ENCODE data around the gene TTC23L.
"Not testable (repeated sequence)": the region's sequence is repeated elsewhere in the genome, so short reads cannot be mapped to it uniquely, and the experiment has no call there.

The TTC23L gene, protein sequence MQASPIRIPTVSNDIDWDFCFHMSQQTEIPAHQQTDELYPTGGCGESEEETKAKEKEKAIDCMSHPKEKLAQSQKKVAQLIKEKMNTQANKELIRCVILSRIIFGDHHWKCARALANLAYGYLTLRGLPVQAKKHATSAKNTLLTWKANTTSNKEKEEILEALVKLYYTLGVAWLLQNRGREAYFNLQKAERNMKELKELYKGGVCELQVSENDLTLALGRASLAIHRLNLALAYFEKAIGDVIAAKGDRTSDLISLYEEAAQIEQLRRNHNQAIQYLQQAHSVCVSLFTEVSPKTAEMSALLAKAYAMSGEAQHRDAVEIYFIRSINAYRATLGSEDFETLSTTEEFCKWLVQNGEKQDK

DNA sequence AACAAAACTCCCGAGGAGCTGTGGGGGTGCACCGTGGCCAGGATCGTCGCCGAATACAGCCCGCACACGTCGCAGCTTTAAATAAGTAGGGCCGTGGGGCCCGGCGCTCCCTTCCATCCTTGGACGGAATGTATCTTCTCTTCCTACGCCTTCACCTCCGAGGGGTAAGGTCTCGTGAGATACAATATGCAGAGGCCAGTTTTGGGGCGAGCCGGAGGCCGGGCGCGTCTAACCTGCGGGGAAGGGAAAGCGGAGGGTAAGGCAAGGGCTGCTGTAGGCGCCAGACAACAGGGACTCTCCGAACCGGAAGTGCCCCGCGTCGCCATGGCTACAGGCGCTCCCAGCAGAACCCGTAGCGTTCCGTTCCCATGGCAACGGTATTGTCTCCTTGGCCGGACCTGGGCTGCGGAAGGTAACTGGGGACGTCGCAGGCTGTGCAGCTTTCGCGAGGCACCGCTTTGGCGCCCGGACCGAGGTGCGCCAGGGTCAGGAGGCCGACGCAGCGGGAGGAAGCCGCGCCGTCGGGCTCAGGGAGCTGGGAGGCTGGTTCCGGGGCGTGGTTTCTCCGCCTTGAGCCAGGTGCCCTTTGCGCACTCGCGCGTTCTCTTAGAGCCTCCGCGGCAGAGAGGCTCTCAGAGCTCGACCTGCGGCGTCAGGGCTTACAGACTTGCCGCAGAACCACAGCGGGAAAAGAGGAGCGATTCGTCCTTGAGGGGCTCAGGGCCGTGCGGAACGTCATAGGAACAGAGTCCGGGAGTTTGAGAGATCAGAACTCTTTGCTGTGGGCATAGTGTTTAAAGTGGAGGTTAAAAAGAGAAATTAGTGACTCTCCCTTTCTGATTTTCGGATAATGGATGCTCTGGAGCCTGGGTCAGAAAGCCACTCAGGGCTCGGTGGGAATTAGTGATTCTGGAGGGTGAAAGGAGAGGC is at the start of gene TTC23L:
TSS of gene TTC23L (plus strand) at position 380 of the 930 bp plus-strand sequence. CDS start 1,508 bp downstream, outside the sequence.
- DNase-seq (ENCODE audit: low read depth in 2 of 2), result peak; percentile 79 to 80

DNA sequence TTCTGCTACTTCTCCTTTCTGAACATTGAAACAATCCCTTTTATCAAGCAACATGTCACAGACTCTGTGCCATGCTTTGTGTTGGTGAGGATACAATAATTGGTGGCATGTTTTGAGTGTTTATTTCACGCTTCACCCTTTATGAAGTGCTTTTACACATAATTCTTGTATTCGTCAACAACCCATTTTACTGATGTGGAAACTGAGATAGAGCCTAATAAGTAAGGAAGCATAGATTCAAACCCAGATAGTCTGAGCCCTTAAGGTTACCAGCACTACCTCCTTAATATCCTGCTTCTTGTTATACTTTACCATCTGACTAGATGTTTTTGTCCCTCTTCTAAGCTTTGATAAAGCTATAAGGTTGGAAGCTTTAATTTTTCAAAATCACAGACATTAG is 49.3 kb upstream of the TTC23L start:
- DNase-seq (ENCODE audit: low read depth in 2 of 2), result no peak

DNA sequence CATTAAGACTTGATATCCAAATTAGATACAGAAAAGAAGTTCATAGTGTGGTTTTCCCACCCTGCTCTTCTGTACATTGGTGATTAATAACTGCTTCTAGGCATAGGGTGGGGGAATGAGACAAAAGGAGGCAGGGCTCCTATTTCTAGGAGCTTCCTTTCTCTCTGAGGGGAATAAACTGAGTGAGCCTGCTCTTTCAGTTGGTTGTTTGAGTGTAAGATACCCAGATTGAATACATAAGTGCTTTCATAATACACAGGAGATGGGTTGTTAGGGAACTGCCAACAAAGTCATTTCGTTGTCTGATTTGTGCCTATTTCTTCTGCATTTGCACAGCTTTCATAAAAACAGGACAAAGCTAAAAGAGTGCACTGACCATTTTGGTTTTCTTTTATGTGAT is 48.9 kb upstream of the TTC23L start:
- DNase-seq (ENCODE audit: low read depth in 2 of 2), result no peak

DNA sequence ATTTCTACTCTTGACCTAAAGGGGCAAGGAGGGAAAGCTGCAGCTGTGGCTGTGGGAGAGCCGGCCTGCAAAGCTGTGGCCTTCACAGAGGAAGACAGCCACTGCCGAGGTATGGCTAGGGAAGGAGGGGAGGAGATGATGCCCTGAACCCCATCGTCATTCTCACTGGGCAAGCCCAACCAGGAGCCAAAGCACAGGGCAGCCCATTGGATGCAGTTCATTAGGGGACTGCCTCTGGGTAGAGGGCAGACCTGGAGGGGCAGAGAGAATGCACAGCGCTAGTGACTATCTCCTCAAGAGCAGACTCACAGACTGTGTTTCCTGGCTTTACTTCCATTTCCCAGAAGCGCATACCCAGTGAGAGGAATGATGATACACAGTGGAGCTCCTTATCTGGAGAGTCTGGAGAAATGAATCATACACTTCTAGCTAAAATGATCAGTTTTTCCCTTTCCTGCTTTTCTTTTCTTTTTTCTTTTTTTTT is 47.2 kb upstream of the TTC23L start:
- no peak for DNase-seq (ENCODE audit: low read depth in 2 of 2)

DNA sequence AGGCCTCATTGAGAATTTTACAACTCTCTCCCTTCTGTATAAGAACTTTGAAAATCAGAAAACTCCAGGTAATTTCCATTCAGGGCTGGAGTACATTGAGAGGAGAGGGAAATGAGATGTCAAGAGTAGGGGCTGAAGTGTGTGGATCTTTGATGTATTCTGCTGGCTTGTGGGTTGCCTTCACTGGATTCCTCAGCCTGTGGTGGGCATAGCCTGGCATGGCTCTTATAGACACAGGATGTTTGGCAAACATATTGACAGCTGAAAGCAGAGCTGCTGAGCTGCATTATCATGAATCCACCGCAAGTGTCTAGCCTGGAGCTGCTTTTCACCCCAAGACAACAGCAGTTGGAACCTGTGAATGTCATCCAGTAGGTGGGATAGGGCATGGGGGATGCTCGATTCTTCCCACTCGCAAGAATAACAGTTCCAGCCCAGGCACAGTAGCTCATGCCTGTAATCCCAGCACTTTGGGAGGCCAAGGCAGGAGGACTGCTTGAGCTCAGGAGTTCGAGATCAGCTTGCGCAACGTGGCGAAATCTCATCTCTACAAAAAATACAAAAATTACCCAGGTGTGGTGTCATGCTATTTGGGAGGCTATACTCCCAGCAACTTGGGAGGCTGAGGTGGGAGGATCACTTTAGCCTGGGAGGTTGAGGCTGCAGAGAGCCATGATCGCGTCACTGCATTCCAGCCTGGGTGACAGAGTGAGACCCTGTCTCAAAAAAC is 36.0 kb upstream of the TTC23L start:
- no peak for DNase-seq (ENCODE audit: low read depth in 2 of 2)

DNA sequence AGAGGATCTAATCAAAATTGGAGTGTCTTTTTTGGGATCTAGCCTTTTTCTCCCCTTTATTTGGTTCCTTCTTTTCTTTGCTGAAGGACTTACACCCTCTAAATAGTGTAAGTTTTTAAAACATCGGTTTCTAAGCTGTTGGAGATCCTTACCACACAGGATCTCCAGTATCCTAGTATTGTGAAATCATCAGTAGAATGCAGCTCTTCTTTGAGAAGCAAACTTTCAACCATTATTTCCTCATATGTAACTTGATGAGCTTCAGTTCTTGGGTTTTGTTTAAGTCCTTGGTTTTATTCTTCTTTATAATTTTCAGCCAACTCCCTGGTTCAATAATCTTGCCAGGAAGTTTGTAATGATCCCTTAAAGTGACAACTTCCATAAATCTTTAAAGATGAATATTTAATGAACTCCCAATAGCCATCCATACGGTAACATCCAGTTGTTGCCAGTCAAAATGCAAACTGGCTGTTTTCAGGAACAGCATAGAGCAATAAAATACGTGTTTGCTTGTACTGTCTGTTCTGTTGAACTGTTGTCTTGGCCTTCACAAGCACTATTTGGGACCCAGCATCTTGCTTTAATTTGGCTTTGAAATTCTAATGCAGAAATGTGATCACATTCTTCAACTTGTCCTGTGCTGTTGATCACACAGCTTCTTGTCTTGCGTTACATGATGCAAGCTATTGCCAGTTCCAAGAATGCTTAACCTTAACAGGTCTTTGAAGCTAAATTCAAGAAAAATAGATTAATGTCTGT is 34.8 kb upstream of the TTC23L start:
- no peak for DNase-seq (ENCODE audit: low read depth in 2 of 2)

DNA sequence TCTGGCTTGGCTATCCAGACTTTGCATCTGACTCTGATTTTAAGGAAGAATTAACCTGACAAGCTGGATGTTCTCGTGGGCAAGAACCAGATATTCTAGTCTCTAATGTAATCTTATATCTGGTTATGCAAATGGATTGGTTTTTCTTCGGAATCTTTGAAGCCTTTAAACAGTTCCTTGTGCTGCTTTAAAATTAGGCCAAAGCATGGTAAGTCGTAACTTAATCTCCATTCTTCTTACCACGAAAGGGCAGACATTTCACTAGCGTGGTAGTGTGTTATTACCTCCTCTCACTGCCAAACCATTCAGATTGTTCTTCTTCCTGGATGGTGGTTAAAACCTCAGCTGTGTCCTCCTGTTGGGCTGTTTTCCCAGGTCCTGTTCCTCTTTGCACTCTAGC is 34.1 kb upstream of the TTC23L start:
- no peak for DNase-seq (ENCODE audit: low read depth in 2 of 2)

DNA sequence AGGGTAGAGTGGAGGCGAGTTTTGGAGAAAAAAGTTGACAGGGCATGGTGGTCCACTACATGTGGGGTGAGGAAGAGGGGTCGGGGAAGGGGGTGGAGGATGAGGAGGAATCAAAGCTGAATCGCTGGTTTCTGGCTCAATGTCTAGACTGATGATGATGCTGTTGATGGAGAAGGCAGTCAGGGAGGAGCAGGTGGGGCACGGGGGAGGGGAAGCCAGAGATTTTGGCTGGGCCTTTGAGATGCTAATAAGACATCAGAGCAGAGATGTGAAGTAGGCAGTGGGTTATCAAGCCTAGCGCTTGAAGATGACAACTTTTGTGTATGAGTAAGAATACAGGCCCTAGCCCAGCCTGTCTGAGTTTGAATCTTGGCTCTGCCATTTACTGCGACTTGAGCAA is 32.4 kb upstream of the TTC23L start:
- DNase-seq (ENCODE audit: low read depth in 2 of 2), result no peak

DNA sequence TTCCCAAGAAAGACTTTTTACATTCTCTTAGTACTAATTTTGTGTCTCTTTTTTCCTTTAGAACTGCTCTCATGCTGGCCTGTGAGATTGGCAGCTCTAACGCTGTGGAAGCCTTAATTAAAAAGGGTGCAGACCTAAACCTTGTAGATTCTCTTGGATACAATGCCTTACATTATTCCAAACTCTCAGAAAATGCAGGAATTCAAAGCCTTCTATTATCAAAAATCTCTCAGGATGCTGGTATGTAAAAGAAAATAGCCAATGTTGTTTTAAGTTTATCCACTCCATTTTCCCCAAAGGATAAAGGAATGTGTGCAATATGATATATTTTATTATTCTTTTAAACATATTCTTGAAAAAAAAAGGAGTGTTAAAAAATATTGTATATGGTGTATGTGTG is 27.3 kb upstream of the TTC23L start:
- DNase-seq (ENCODE audit: low read depth in 2 of 2), result no peak

DNA sequence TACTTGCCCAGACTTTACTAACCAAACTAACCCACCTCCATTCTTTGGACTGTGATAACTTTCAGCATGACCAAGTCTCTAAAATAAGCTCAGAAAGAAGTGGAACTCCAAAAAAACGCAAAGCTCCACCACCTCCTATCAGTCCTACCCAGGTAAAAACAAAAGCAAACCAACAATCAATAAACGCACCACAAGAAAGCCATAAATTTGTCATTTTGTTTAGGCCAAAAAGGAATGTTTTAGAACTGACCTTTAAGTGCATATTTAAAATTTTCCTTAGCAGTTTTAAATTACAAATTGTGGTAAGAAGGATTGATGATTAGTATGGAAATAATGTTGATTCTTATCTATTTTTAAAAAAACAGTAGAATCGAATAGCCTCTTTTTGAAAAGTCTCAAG is 25.5 kb upstream of the TTC23L start:
- DNase-seq (ENCODE audit: low read depth in 2 of 2), result no peak

DNA sequence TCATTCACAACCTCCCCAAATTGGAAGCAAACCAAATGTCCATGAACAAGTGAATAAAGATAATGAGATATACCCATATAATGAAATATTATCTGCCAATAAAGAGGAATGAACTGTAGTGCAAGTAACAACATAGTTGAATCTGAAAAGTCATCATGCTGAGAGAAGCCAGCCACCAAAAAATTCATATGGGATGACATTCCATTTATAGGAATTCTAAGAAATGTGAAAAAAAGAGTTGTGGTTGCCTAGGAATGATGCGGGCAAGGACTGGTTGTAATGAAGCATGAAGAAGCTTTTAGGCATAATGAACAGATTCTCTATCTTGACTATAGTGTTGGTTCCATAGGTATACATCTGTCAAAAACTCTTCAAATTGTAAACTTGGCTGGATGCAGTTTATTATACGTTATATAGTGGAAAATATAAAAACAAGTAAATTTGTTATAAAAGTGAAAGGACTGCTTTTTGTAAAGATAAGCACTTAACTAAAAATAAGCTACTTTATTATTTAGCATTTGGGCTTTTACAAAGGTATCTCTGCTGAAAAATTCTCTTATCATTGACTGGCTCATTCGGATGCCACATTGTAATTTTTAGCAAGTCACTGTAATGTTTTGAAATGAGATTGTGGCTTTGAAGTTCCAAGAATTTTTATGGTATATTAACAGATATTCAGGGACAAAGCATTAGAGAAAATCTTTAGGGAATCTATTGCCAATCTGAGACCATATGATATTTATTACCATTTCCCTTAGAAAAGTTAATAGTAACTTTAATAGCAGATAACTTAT is 21.2 kb upstream of the TTC23L start:
- no peak for DNase-seq (ENCODE audit: low read depth in 2 of 2)

DNA sequence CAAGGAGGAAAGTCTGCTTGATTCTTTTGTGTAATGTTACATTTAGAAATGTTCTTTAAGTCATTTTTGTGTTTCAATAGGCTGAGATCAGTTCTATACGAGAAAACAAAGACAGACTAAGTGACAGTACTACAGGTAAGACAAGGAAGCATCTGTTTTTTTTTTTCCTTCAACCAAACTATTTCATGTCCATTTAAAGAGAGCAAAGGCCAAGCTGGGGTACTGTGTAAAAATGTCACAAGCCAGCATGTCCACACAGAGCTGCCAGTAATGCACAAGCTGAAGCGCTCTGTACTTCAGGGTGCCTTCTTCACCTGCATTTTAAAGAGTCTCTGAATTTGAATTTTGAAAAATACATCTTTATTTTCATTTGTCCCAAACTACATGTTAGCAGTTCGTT is 20.2 kb upstream of the TTC23L start:
- DNase-seq (ENCODE audit: low read depth in 2 of 2), result no peak

DNA sequence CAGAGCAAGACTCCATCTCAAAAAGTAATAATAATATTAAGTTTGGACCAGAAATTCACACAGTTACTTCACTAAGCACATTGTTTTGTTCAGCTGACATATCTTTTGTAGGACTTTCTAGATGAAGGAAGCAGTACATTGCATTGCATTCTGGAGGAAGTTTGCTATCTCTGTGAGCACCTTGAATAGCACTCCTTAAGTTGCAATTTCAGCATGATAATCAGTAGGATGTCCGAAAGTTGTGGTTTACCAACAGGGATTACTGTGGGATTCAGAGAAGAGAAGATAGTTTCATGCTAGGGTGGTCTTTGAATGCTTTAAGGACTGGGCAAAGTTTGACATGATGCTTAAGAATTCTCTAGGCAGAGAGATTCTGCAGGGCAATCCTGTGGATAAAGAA is 18.4 kb upstream of the TTC23L start:
- no peak for DNase-seq (ENCODE audit: low read depth in 2 of 2)

DNA sequence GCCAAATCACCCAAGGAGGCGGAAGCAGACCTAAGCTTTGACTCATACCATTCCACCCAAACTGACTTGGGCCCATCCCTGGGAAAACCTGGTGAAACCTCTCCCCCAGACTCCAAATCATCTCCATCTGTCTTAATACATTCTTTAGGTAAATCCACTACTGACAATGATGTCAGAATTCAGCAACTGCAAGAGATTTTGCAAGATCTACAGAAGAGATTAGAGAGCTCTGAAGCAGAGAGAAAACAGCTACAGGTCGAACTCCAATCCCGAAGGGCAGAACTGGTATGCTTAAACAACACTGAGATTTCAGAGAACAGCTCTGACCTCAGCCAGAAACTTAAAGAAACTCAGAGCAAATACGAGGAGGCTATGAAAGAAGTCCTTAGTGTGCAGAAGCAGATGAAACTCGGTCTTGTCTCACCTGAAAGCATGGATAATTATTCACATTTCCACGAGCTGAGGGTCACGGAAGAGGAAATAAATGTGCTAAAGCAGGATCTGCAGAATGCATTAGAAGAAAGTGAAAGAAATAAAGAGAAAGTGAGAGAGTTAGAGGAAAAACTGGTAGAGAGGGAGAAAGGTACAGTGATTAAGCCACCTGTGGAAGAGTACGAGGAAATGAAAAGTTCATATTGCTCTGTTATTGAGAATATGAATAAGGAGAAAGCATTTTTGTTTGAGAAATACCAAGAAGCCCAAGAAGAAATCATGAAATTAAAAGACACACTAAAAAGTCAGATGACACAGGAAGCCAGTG is 15.8 kb upstream of the TTC23L start:
- DNase-seq (ENCODE audit: low read depth in 2 of 2), result no peak

DNA sequence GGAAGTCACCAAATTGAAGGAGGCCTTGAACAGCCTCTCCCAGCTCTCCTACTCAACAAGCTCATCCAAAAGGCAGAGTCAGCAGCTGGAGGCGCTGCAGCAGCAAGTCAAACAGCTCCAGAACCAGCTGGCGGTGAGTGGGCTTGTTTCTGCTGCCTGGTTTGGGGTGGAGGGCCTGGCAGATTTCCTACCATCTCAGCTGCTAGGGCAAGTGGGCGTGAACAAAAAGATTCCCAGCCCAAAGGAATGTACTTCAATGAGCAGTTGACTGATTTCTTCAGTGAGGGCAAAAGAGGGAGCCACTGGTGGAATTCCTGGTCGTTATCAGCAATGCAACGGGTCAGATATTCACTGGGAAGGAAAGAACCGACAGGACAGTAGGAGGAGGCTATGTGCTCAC is 12.6 kb upstream of the TTC23L start:
- DNase-seq (ENCODE audit: low read depth in 2 of 2), result no peak

DNA sequence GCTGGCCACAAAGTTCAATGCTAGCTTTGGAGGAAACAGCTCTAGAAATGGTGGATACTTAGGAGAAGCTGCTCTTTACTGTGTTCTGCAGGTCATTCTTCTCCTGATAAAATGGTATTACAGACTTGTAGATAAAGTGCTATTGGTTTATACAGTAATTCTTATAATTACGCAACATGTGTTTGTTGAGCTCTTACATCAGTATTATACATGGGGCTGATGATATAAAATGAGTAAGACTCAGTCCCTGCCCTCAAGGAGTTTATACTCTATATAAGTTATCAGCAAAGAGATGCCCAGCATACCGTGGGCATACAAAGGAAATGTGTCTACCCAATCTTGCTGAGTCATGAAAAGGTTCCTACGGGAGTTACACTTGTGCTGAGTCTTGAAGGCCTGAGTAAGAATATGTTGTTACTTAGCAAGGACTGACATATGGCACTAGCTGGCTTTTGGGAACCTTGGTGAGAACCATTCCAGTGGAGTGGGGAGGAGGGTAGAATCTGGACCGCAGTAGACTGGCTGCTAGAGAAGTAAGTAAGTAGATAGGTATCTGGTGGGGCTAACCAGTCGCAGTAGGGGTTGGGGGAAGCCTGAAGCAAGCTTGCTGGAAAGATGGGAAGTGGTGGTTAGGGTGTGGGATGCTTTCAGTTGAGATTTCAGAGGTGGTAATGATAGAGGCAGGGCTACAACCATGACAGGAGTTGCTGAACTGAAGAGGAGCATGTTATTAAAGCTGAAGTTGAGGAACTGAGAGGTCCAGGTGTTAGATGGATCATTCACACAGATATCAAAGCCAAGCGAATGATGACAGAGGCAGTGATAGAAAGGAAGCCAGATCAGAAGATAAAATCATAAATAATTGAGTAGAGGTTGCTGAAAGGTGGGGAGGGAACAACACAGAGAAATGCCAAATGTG is 11.1 kb upstream of the TTC23L start:
- DNase-seq (ENCODE audit: low read depth in 2 of 2), result no peak

DNA sequence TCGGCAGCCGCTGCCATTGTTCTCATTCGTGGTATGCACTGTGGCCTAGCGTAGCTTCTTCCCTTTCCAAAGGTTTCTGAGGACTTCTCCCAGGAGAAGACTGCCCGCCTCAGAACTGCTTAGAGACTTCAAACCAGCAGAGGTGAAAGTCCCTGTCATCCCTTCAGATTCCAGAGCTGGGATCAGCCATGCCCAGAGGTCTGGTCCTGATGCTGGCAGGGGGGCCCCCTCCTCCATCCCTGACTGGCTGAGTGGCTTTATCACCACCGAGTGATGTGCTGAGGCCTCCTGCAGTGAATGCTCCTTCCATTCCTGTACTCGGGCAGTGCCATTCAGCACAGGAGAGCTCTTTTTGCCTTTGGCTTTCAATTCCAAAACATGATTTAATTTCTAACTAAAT is 8.1 kb upstream of the TTC23L start:
- DNase-seq (ENCODE audit: low read depth in 2 of 2), result not testable (repeated sequence)

DNA sequence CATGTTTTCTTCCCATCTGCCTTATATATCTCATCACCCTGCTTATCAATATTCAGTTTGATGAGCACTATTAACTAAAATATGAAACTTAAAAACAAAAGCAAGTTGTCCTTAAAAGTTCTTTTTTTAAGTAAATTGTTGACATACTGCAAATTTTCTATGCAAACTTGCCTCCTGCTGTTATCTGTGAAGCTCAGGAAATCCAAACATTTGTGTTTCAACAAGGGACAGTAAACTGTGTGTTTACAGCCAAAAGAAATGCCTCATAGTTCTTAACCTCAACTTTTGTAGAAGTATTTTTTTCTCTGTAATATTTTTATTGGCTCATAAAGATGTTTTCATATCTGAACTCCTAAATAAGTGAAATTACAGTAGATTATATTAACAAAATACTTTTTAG is 7.7 kb upstream of the TTC23L start:
- DNase-seq (ENCODE audit: low read depth in 2 of 2), result no peak

DNA sequence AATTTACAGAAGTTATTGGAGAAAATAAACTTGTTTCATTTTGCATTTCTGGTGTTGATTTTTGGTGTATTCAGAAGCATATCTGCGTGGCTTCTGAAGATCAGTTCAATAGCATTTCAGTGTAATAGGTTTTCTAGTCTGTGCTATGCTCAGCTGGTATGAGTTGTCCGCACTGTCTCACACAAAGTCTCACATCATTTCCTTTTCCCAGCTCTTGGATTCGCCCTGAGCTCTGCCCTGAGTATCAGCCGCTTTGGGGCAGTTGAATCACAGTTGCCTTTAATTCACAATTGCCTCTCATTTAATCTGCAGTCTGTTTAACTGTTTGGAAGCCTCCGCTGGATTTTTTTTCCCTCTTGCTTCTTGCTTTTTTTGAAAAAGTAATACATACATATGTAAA is 6.4 kb upstream of the TTC23L start:
- DNase-seq (ENCODE audit: low read depth in 2 of 2), result no peak

Data from stimulated activated CD8-positive, alpha-beta memory T cell treated with anti-CD3 and anti-CD28 coated beads, Interleukin-2, amount 100 ng/mL, for 48 hours (primary cell).